PC-9 (cell line): ENCODE measurements around the gene KCNK6. TPM values are rescaled to one million over a fixed set of nuclear protein-coding genes. Genes with fewer than 3 reads are reported as not detected.

Experiments
- BruUV-seq: library from RNA; stranded (reverse); fragments of 400-500 nt; replicated peaks from 2 replicates; lab custom pipeline; 2021; lab: Mats Ljungman, UMichigan
- CTCF ChIA-PET: fragments of 300-600 bp; sonication (Branson Sonifier 250); formaldehyde crosslinking; loops from one replicate; lab custom pipeline; 2022; ENCODE audit warnings: antibody characterized with exemption; lab: Charles Lee
- POLR2A ChIA-PET: fragments of 300-600 bp; sonication (Branson Sonifier 250); formaldehyde crosslinking; loops from one replicate; lab custom pipeline; 2022; ENCODE audit warnings: antibody characterized with exemption; ENCODE audit not compliant: unreplicated experiment; lab: Charles Lee
- DNase-seq, 2 experiments: peaks; one replicate each; pipeline versions ENCODE4 v3.0.0 to v3.0.0-alpha.2; 2015 to 2022; ENCODE audit warnings: mixed read lengths in 1 of 2
- H2AFZ ChIP-seq: fragments of 200-600 bp; sonication (generic); 2 replicates; pipeline ENCODE4 v1.8.1; 2017; ENCODE audit warnings: antibody characterized with exemption
- H3F3A ChIP-seq: fragments of 200-600 bp; sonication (generic); 2 replicates; pipeline ENCODE4 v1.8.1; 2017; ENCODE audit warnings: antibody characterized with exemption, mild to moderate bottlenecking, low read depth; ENCODE audit not compliant: insufficient read depth
- H3K27ac ChIP-seq: fragments of 200-600 bp; sonication (generic); 2 replicates; pipeline ENCODE4 v1.6.1; 2016; ENCODE audit warnings: mixed run types
- H3K27me3 ChIP-seq: fragments of 200-600 bp; sonication (generic); 2 replicates; pipeline ENCODE4 v1.6.1; 2016; ENCODE audit warnings: low read depth, mixed run types; ENCODE audit not compliant: insufficient read depth
- H3K36me3 ChIP-seq: fragments of 200-600 bp; sonication (generic); 2 replicates; pipeline ENCODE4 v1.6.1; 2016; ENCODE audit warnings: low read depth, mixed run types
- H3K4me1 ChIP-seq: fragments of 200-600 bp; sonication (generic); replicated peaks from 2 replicates; pipeline ENCODE4 v1.6.1; 2016; ENCODE audit warnings: mixed run types; ENCODE audit not compliant: insufficient read depth
- H3K4me2 ChIP-seq: fragments of 200-600 bp; sonication (generic); 2 replicates; pipeline ENCODE4 v1.6.1; 2017; ENCODE audit warnings: mixed run types
- H3K4me3 ChIP-seq: fragments of 200-600 bp; sonication (generic); 2 replicates; pipeline ENCODE4 v1.6.1; 2016; ENCODE audit warnings: mixed run types
- H3K79me2 ChIP-seq: fragments of 200-600 bp; sonication (generic); 2 replicates; pipeline ENCODE4 v1.6.1; 2017; ENCODE audit warnings: low read depth, mixed run types
- H3K9me2 ChIP-seq: fragments of 200-600 bp; sonication (generic); 2 replicates; pipeline ENCODE4 v1.8.1; 2017; ENCODE audit warnings: mild to moderate bottlenecking; ENCODE audit not compliant: insufficient read depth
- H3K9me3 ChIP-seq: fragments of 200-600 bp; sonication (generic); 2 replicates; pipeline ENCODE4 v1.8.1; 2016; ENCODE audit warnings: low read depth; ENCODE audit not compliant: insufficient read depth
- H4K20me1 ChIP-seq: fragments of 200-600 bp; sonication (generic); 2 replicates; pipeline ENCODE4 v1.8.1; 2017; ENCODE audit not compliant: insufficient read depth
- EZH2 ChIP-seq: fragments of 200-600 bp; sonication (generic); IDR thresholded peaks from 2 replicates; pipeline ENCODE4 v1.8.0; 2017; ENCODE audit warnings: antibody characterized with exemption, low read depth
- intact Hi-C: fragments of 100-400 bp; cut with micrococcal nuclease; formaldehyde crosslinking; loops from one replicate; pipeline ENCODE4 v1.10.0; 2022; ENCODE audit not compliant: unreplicated experiment
- total RNA-seq: library from RNA; stranded (reverse); gene quantifications from 2 replicates; pipeline ENCODE4 v1.2.3, GENCODE V29; 2021
- TF ChIP-seq, protein P1 (sequence below): fragments of 200-600 bp; sonication (generic); conservative IDR thresholded peaks from 2 replicates; pipeline ENCODE4 v1.6.1; 2017; ENCODE audit warnings: mixed run types, antibody characterized with exemption, mild to moderate bottlenecking, moderate library complexity

The KCNK6 gene
- total RNA-seq, 1 experiment from 2014 or later: 6.1 TPM

- H2AFZ ChIP-seq: no peak overlapping the region
- DNase-seq: no peak
- BruUV-seq: no TSS peak
- H3K27me3 ChIP-seq: peaks cover 36% of the 10 kb centered on the region; the same call in 1 of the 2 replicates
- H3K4me1 ChIP-seq: peaks cover 4% of the 10 kb centered on the region; the same call in 1 of the 2 replicates
- no peak overlapping the region for H3K4me3 ChIP-seq
- no peaks in the 10 kb centered on the region for H3K9me2 ChIP-seq
- H4K20me1 ChIP-seq: no peaks in the 10 kb centered on the region
- peaks cover 2% of the 10 kb centered on the region; the same call in 1 of the 2 replicates for H3F3A ChIP-seq
- no peaks in the 10 kb centered on the region for H3K9me3 ChIP-seq
- intact Hi-C loops: no loop called here
- H3K79me2 ChIP-seq: no peaks in the 10 kb centered on the region
- CTCF ChIA-PET: interaction anchor here (0.6 kb wide), 1 partner anchor 45 kb away, joined by 5 read pairs; the partner anchor contains the start of gene FAM98C
- POLR2A ChIA-PET: interaction anchor here (0.6 to 0.8 kb wide), 2 partner anchors 30 to 335 kb away, joined by 4 to 12 read pairs; partner anchors contain the start of gene GGN
- TF ChIP-seq EZH2: no peak
- TF ChIP-seq, protein P1, sequence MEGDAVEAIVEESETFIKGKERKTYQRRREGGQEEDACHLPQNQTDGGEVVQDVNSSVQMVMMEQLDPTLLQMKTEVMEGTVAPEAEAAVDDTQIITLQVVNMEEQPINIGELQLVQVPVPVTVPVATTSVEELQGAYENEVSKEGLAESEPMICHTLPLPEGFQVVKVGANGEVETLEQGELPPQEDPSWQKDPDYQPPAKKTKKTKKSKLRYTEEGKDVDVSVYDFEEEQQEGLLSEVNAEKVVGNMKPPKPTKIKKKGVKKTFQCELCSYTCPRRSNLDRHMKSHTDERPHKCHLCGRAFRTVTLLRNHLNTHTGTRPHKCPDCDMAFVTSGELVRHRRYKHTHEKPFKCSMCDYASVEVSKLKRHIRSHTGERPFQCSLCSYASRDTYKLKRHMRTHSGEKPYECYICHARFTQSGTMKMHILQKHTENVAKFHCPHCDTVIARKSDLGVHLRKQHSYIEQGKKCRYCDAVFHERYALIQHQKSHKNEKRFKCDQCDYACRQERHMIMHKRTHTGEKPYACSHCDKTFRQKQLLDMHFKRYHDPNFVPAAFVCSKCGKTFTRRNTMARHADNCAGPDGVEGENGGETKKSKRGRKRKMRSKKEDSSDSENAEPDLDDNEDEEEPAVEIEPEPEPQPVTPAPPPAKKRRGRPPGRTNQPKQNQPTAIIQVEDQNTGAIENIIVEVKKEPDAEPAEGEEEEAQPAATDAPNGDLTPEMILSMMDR: no peak
- no peaks in the 10 kb centered on the region for H3K36me3 ChIP-seq
- H3K4me2 ChIP-seq: no peak overlapping the region
- no peak overlapping the region for H3K27ac ChIP-seq
These were observed 38.4 kb downstream of the KCNK6 start for GRCh38 chr19:38358071-38358470.

- BruUV-seq: no TSS peak
- H3K79me2 ChIP-seq: no peaks in the 10 kb centered on the region
- H3K4me3 ChIP-seq: no peak overlapping the region
- H3K4me1 ChIP-seq: peaks cover 6% of the 10 kb centered on the region; the same call in 1 of the 2 replicates
- intact Hi-C loops: no loop called here
- H3K9me3 ChIP-seq: no peaks in the 10 kb centered on the region
- H3K4me2 ChIP-seq: no peak overlapping the region
- H3K27me3 ChIP-seq: peaks cover 36% of the 10 kb centered on the region; the same call in 1 of the 2 replicates
- H4K20me1 ChIP-seq: no peaks in the 10 kb centered on the region
- H3K36me3 ChIP-seq: no peaks in the 10 kb centered on the region
- no peaks in the 10 kb centered on the region for H3K9me2 ChIP-seq
- H2AFZ ChIP-seq: no peak overlapping the region
- peaks cover 2% of the 10 kb centered on the region; the same call in 1 of the 2 replicates for H3F3A ChIP-seq
- no peak overlapping the region for H3K27ac ChIP-seq
- DNase-seq: no peak
- CTCF ChIA-PET: interaction anchor here (0.6 to 0.9 kb wide), 2 partner anchors 14 to 44 kb away, joined by 3 read pairs; partner anchors contain the start of gene FAM98C
- POLR2A ChIA-PET: interaction anchor here (0.7 kb wide), 1 partner anchor 143 kb away, joined by 3 read pairs; no protein-coding TSS in a partner anchor
- no peak for TF ChIP-seq EZH2
- TF ChIP-seq, protein P1: no peak
These were observed 39.8 kb downstream of the KCNK6 start for GRCh38 chr19:38359242-38360021.

DNA sequence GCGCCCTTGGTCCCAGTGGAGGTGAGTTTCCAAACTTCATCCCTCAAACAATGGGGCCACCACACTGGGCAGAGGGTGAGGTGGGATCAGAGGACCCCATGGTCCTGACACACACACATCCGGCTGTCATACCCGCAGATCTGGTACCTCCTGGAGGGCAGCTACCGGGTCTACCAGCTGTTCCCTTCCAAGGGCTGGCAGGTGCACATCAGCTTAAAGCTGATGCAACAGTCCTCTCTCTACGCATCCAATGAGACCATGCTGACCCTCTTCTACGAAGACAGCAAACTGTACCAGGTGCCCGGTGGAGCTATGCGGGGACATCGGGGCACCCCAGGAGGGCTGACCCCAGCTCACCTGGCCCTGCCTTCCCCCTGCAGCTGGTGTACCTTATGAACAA, 40.7 kb downstream of the KCNK6 start:
- TF ChIP-seq, protein P1: no peak
- no peak for TF ChIP-seq EZH2
- intact Hi-C loops: no loop called here
- Histone ChIP-seq H3K79me2 (no peaks in the 10 kb centered on the region), H3K4me3 (no peak overlapping the region), H3K36me3 (no peaks in the 10 kb centered on the region), H4K20me1 (no peaks in the 10 kb centered on the region), H3K4me1 (peaks cover 6% of the 10 kb centered on the region; the same call in 1 of the 2 replicates), H2AFZ (no peak overlapping the region), H3F3A (peaks cover 2% of the 10 kb centered on the region; the same call in 1 of the 2 replicates), H3K27me3 (peaks cover 41% of the 10 kb centered on the region; the same call in 1 of the 2 replicates), H3K4me2 (no peak overlapping the region), H3K27ac (no peak overlapping the region), H3K9me3 (no peaks in the 10 kb centered on the region), H3K9me2 (no peaks in the 10 kb centered on the region)
- ChIA-PET POLR2A (interaction anchor here (0.6 kb wide), 1 partner anchor 23 kb away, joined by 7 read pairs; no protein-coding TSS in a partner anchor), CTCF (no interaction called here)
- no TSS peak for BruUV-seq
- no peak for DNase-seq
